SK-N-SH (cell line): ENCODE data around the gene ING1. TPM values are rescaled to one million over a fixed set of nuclear protein-coding genes. Genes with fewer than 3 reads are reported as not detected.

ENCODE experiments used
- CTCF ChIA-PET: fragments of 300-600, 350-600 bp; formaldehyde crosslinking; extraction: SDS; loops from one replicate; lab custom pipeline; 2021; lab: Yijun Ruan, JAX
- POLR2A ChIA-PET: fragments of 350-600 bp; sonication (Branson Sonifier 250); formaldehyde crosslinking; extraction: SDS; loops from one replicate; lab custom pipeline; 2020; ENCODE audit warnings: antibody characterized with exemption, inconsistent platforms; lab: Yijun Ruan, JAX
- DNase-seq: peaks from one replicate; pipeline ENCODE4 v3.0.0; 2012
- H2AFZ ChIP-seq: fragments of 200-600 bp; sonication (generic); 2 replicates; pipeline ENCODE4 v1.8.1; 2016; ENCODE audit warnings: antibody characterized with exemption, mild to moderate bottlenecking, low read depth
- H3F3A ChIP-seq: fragments of 200-600 bp; sonication (generic); replicated peaks from 2 replicates; pipeline ENCODE3; 2016; ENCODE audit warnings: antibody characterized with exemption, mild to moderate bottlenecking; ENCODE audit not compliant: insufficient read depth
- H3K27ac ChIP-seq, 2 experiments: fragments of 200-500 bp in 1 of 2; fragments of 200-600 bp in 1 of 2; sonication (Bioruptor generic) in 1 of 2; sonication (generic), shearing (Covaris generic) in 1 of 2; 2 replicates each; pipeline versions ENCODE4 v1.5.1 to v1.6.1; 2014 to 2016; ENCODE audit warnings: low read depth in 2 of 2, inconsistent platforms in 1 of 2, low read length in 1 of 2, mild to moderate bottlenecking in 1 of 2, mixed read lengths in 1 of 2
- H3K27me3 ChIP-seq: fragments of 200-600 bp; sonication (generic), shearing (Covaris generic); 2 replicates; pipeline ENCODE4 v1.6.1; 2016; ENCODE audit warnings: mixed run types; ENCODE audit not compliant: insufficient read depth
- H3K36me3 ChIP-seq, 2 experiments: fragments of 200-500 bp in 1 of 2; fragments of 200-600 bp in 1 of 2; sonication (Bioruptor generic) in 1 of 2; sonication (generic) in 1 of 2; replicated peaks in 1 of 2; 2 replicates each; pipeline versions ENCODE3 to v1.5.1; 2014 to 2016; ENCODE audit warnings: low read length in 1 of 2, mild to moderate bottlenecking in 1 of 2; ENCODE audit not compliant: insufficient read depth in 2 of 2, control insufficient read depth in 1 of 2
- H3K4me1 ChIP-seq, 2 experiments: fragments of 200-500 bp in 1 of 2; fragments of 200-600 bp in 1 of 2; sonication (Bioruptor generic) in 1 of 2; sonication (generic), shearing (Covaris generic) in 1 of 2; 2 replicates each; pipeline versions ENCODE4 v1.5.1 to v1.6.1; 2014 to 2016; ENCODE audit warnings: low read depth in 1 of 2, low read length in 1 of 2, mixed run types in 1 of 2; ENCODE audit not compliant: insufficient read depth in 2 of 2, control insufficient read depth in 1 of 2
- H3K4me2 ChIP-seq: fragments of 200-600 bp; sonication (generic), shearing (Covaris generic); 2 replicates; pipeline ENCODE4 v1.6.1; 2017; ENCODE audit warnings: mixed run types
- H3K4me3 ChIP-seq, 2 experiments: fragments of 200-500 bp in 1 of 2; fragments of 200-600 bp in 1 of 2; sonication (Bioruptor generic) in 1 of 2; sonication (generic), shearing (Covaris generic) in 1 of 2; 2 replicates each; pipeline versions ENCODE4 v1.5.1 to v1.8.1; 2014 to 2016; ENCODE audit warnings: low read depth in 2 of 2, inconsistent platforms in 1 of 2, low read length in 1 of 2, mild to moderate bottlenecking in 1 of 2, mixed read lengths in 1 of 2, moderate library complexity in 1 of 2
- H3K79me2 ChIP-seq: fragments of 200-600 bp; sonication (generic); 2 replicates; pipeline ENCODE4 v1.8.1; 2017; ENCODE audit warnings: mild to moderate bottlenecking; ENCODE audit not compliant: insufficient read depth
- H3K9ac ChIP-seq: fragments of 200-600 bp; sonication (generic); 2 replicates; pipeline ENCODE4 v1.6.1; 2017; ENCODE audit warnings: mixed run types
- H3K9me2 ChIP-seq: fragments of 200-600 bp; sonication (generic); 2 replicates; pipeline ENCODE4 v1.6.1; 2017; ENCODE audit warnings: mixed run types
- H3K9me3 ChIP-seq: fragments of 200-600 bp; sonication (generic); 2 replicates; pipeline ENCODE4 v1.6.1; 2017; ENCODE audit warnings: mixed run types, mild to moderate bottlenecking, moderate library complexity
- H4K20me1 ChIP-seq: fragments of 200-600 bp; sonication (generic); 2 replicates; pipeline ENCODE4 v1.6.1; 2017; ENCODE audit warnings: mild to moderate bottlenecking, mixed run types; ENCODE audit not compliant: insufficient read depth
- CTCF ChIP-seq: fragments of 200-600 bp; sonication (generic); IDR thresholded peaks from 2 replicates; pipeline ENCODE4 v1.6.1; 2017; ENCODE audit warnings: antibody characterized with exemption, mild to moderate bottlenecking, moderate library complexity
- FOXM1 ChIP-seq: IDR thresholded peaks from 2 replicates; pipeline ENCODE4 v1.4.0; 2012; ENCODE audit warnings: low read depth, mild to moderate bottlenecking
- GATA2 ChIP-seq: sonication (generic); formaldehyde crosslinking; IDR thresholded peaks from 2 replicates; pipeline ENCODE4 v1.5.0; 2020; ENCODE audit warnings: mild to moderate bottlenecking, missing genetic modification reagents
- MXI1 ChIP-seq: IDR thresholded peaks from 2 replicates; pipeline ENCODE4 v1.6.1; 2012; ENCODE audit warnings: mild to moderate bottlenecking, low read depth, low read length, improper control_type of control experiment
- PBX3 ChIP-seq: IDR thresholded peaks from 2 replicates; pipeline ENCODE4; 2012
- RCOR1 ChIP-seq: fragments of 150-350 bp; IDR thresholded peaks from 2 replicates; pipeline ENCODE4 v1.6.1; 2017; ENCODE audit warnings: antibody characterized with exemption, low read length
- SIN3A ChIP-seq: IDR thresholded peaks from 2 replicates; pipeline ENCODE4 v1.6.1; 2012; ENCODE audit warnings: low read depth, mild to moderate bottlenecking, low read length, moderate library complexity, borderline replicate concordance
- TCF12 ChIP-seq: IDR thresholded peaks from 2 replicates; pipeline ENCODE4 v1.4.0; 2012
- USF1 ChIP-seq: IDR thresholded peaks from 2 replicates; pipeline ENCODE4 v1.4.0; 2012; ENCODE audit warnings: low read depth, borderline replicate concordance
- YY1 ChIP-seq: IDR thresholded peaks from 2 replicates; pipeline ENCODE4 v1.4.0; 2012; ENCODE audit warnings: low read depth, mild to moderate bottlenecking
- ZBTB33 ChIP-seq: IDR thresholded peaks from 2 replicates; pipeline ENCODE4 v1.4.0; 2012; ENCODE audit warnings: low read depth, borderline replicate concordance
- WGBS: methylation state at CpG from one replicate; pipeline ENCODE4 v1.1.6; 2017; ENCODE audit warnings: low lambda C conversion rate; 5-methylcytosine and 5-hydroxymethylcytosine counted together
- polyA plus RNA-seq, 3 experiments: library from polyadenylated mRNA; depleted of rRNA; stranded (reverse); fragments of >200 nt; gene quantifications; 2 replicates each; pipeline ENCODE4 v1.2.3, GENCODE V29; 2012

Gene ING1
- polyA plus RNA-seq, 1 of the 3 experiments (the other 2 are of a cell fraction) = 25.4 TPM

GRCh38 chr13:110683921-110684320 is 29.6 kb upstream of the ING1 start:
- Histone ChIP-seq H3K9me2 (no peaks in the 10 kb centered on the region), H3K9ac (no peak overlapping the region), H3K9me3 (no peaks in the 10 kb centered on the region), H3K27me3 (no peaks in the 10 kb centered on the region), H3K4me1 (no peaks in the 10 kb centered on the region), H3K36me3 (peaks cover 44 to 50% of the 10 kb centered on the region in 2 experiments), H3F3A (peaks cover 4% of the 10 kb centered on the region), H3K4me3 (no peak overlapping the region), H2AFZ (no peak overlapping the region), H4K20me1 (no peaks in the 10 kb centered on the region), H3K79me2 (no peaks in the 10 kb centered on the region), H3K4me2 (no peak overlapping the region), H3K27ac (no peak overlapping the region)
- TF ChIP-seq GATA2 (CRISPR knock-in tag) (no peak), CTCF (no peak), PBX3 (no peak), MXI1 (no peak), ZBTB33 (no peak), TCF12 (no peak), USF1 (no peak), YY1 (no peak), RCOR1 (no peak), SIN3A (no peak), FOXM1 (no peak)
- ChIA-PET POLR2A (no interaction called here), CTCF (interaction anchor here (1.3 to 1.7 kb wide), 3 partner anchors 21 to 32 kb away, joined by 3 to 4 read pairs (median 4); no protein-coding TSS in a partner anchor)
- whole genome bisulfite sequencing = 100% methylated on average over 1 of the region's 5 CpGs
- no peak for DNase-seq
